H1 (cell line): Measurements from ENCODE around the gene PAK1IP1.

Source experiments
- CBX8 ChIP-seq: fragments of 300-800, 300-1000 bp; sonication (generic); IDR thresholded peaks from 2 replicates; pipeline ENCODE4 v1.7.1; 2016; ENCODE audit warnings: low read depth, low read length, borderline replicate concordance
- EZH2 ChIP-seq: fragments of 200-600 bp; sonication (generic); IDR thresholded peaks from 2 replicates; pipeline ENCODE4 v1.7.1; 2012; ENCODE audit warnings: low read depth, mild to moderate bottlenecking, moderate library complexity, low read length, inconsistent platforms; ENCODE audit not compliant: severe bottlenecking
- POLR2A ChIP-seq, 2 experiments: IDR thresholded peaks; 1 replicate in 1 of 2; 2 replicates in 1 of 2; pipeline ENCODE4 v1.6.1; 2011; ENCODE audit warnings: low read depth in 2 of 2, low read length in 2 of 2, mild to moderate bottlenecking in 2 of 2; ENCODE audit errors: control extremely low read depth in 1 of 2
- TF ChIP-seq, protein P1 (sequence below), 3 experiments: IDR thresholded peaks; 1 replicate in 2 of 3; 2 replicates in 1 of 3; pipeline versions ENCODE4 v1.5.1 to v1.6.1; 2011; ENCODE audit warnings: low read length in 3 of 3, mild to moderate bottlenecking in 3 of 3, inconsistent platforms in 2 of 3, low read depth in 1 of 3, moderate library complexity in 1 of 3; ENCODE audit not compliant: insufficient read depth in 1 of 3; ENCODE audit errors: control extremely low read depth in 1 of 3

DNA sequence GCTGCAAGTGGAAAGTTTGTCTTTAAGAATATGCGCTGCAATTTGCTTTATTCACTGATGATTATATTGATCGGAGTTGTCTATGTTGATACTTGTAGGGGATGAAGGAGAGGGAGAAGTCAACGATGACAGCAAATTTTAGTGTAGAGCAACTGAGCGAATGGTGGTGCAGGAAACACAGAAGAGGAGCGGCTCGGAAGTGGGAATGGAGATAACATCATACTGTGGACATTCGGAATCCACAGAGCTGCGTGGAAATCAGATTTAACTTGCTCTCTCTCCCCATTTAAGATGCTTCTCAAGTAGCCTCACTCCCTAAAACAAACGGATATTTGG lies 52.1 kb downstream of the PAK1IP1 start:
- TF ChIP-seq, protein P1, sequence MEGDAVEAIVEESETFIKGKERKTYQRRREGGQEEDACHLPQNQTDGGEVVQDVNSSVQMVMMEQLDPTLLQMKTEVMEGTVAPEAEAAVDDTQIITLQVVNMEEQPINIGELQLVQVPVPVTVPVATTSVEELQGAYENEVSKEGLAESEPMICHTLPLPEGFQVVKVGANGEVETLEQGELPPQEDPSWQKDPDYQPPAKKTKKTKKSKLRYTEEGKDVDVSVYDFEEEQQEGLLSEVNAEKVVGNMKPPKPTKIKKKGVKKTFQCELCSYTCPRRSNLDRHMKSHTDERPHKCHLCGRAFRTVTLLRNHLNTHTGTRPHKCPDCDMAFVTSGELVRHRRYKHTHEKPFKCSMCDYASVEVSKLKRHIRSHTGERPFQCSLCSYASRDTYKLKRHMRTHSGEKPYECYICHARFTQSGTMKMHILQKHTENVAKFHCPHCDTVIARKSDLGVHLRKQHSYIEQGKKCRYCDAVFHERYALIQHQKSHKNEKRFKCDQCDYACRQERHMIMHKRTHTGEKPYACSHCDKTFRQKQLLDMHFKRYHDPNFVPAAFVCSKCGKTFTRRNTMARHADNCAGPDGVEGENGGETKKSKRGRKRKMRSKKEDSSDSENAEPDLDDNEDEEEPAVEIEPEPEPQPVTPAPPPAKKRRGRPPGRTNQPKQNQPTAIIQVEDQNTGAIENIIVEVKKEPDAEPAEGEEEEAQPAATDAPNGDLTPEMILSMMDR (IDR thresholded peaks at IDR 0.05; ENCODE audit: control extremely low read depth in 1 of 3, insufficient read depth in 1 of 3, low read depth in 1 of 3, low read length in 3 of 3): no peak
- TF ChIP-seq EZH2: no peak
- no peak for TF ChIP-seq POLR2A (IDR thresholded peaks at IDR 0.05; ENCODE audit: control extremely low read depth in 1 of 2, low read depth in 2 of 2, low read length in 2 of 2)
- TF ChIP-seq CBX8: no peak
